SU-DHL-6 (cell line): ENCODE measurements around the gene DPH7.

Experiments used
- H2AFZ ChIP-seq: fragments of 200-600 bp; sonication (generic); 2 replicates; pipeline ENCODE4 v1.6.1; 2014; ENCODE audit warnings: low read depth, mild to moderate bottlenecking, moderate library complexity, mixed read lengths, antibody characterized with exemption, low read length; ENCODE audit not compliant: severe bottlenecking
- H3F3A ChIP-seq: fragments of 200-600 bp; shearing (Covaris generic); 2 replicates; pipeline ENCODE4 v1.6.0; 2016; ENCODE audit warnings: antibody characterized with exemption, mild to moderate bottlenecking; ENCODE audit not compliant: insufficient read depth
- H3K27ac ChIP-seq: fragments of 200-600 bp; sonication (generic); 2 replicates; pipeline ENCODE4 v1.5.1; 2016; ENCODE audit warnings: low read depth, mild to moderate bottlenecking, low read length, moderate library complexity, mixed read lengths
- H3K27me3 ChIP-seq: fragments of 200-600 bp; sonication (generic), shearing (Covaris generic); 2 replicates; pipeline ENCODE4 v1.6.0; 2014; ENCODE audit warnings: mild to moderate bottlenecking, low read length
- H3K36me3 ChIP-seq: fragments of 200-600 bp; sonication (generic); 2 replicates; pipeline ENCODE4 v1.6.1; 2014; ENCODE audit warnings: mild to moderate bottlenecking, low read length, mixed read lengths
- H3K4me2 ChIP-seq: fragments of 300-600, 200-600 bp; shearing (Covaris generic), sonication (generic); 2 replicates; pipeline ENCODE4 v1.6.0; 2014; ENCODE audit warnings: low read length, low read depth, mild to moderate bottlenecking; ENCODE audit not compliant: poor library complexity, severe bottlenecking
- H3K4me3 ChIP-seq: fragments of 200-600 bp; sonication (generic); 2 replicates; pipeline ENCODE4 v1.5.1; 2014; ENCODE audit warnings: antibody characterized with exemption, low read length, mild to moderate bottlenecking, mixed read lengths; ENCODE audit not compliant: insufficient read depth, poor library complexity, severe bottlenecking
- H3K79me2 ChIP-seq: fragments of 200-600 bp; sonication (generic); 2 replicates; pipeline ENCODE4 v1.6.1; 2014; ENCODE audit warnings: mild to moderate bottlenecking, low read length, moderate library complexity; ENCODE audit not compliant: insufficient read depth
- H3K9ac ChIP-seq: fragments of 200-600 bp; sonication (generic); 2 replicates; pipeline ENCODE4 v1.7.0; 2014; ENCODE audit warnings: mild to moderate bottlenecking, low read length
- H3K9me2 ChIP-seq: fragments of 200-600 bp; sonication (generic); replicated peaks from 2 replicates; pipeline ENCODE4 v1.6.1; 2014; ENCODE audit warnings: low read length; ENCODE audit not compliant: insufficient read depth
- H3K9me3 ChIP-seq: fragments of 200-600 bp; sonication (generic); 2 replicates; pipeline ENCODE4 v1.6.1; 2014; ENCODE audit warnings: low read length, mixed read lengths; ENCODE audit not compliant: insufficient read depth
- H4K20me1 ChIP-seq: fragments of 200-600 bp; sonication (generic); 2 replicates; pipeline ENCODE4 v1.6.1; 2014; ENCODE audit warnings: low read depth, mild to moderate bottlenecking, antibody characterized with exemption, low read length, moderate library complexity, mixed read lengths
- CTCF ChIP-seq: fragments of 200-600 bp; sonication (generic); IDR thresholded peaks from one replicate; pipeline ENCODE4 v1.5.1; 2017; ENCODE audit warnings: antibody characterized with exemption, mild to moderate bottlenecking, low read length, moderate library complexity; ENCODE audit not compliant: insufficient read depth, poor library complexity, severe bottlenecking
- EZH2phosphoT487 ChIP-seq: fragments of 200-600 bp; sonication (generic), shearing (Covaris generic); conservative IDR thresholded peaks from 2 replicates; pipeline ENCODE4 v1.6.1; 2018; ENCODE audit warnings: mild to moderate bottlenecking, antibody characterized with exemption, low read length, moderate library complexity, mixed read lengths

Gene DPH7

GRCh38 chr9:137586854-137587253 is 8.1 kb upstream of the DPH7 start:
- Histone ChIP-seq H3K4me3 (no peak overlapping the region), H3K27me3 (no peaks in the 10 kb centered on the region), H3K27ac (no peak overlapping the region), H2AFZ (no peak overlapping the region), H3K36me3 (no peaks in the 10 kb centered on the region), H3K4me2 (no peak overlapping the region), H3F3A (no peaks in the 10 kb centered on the region), H3K9me2 (no peaks in the 10 kb centered on the region), H3K79me2 (no peaks in the 10 kb centered on the region; the same call in 1 of the 2 replicates), H4K20me1 (0 out of 2 replicates have a peak, but pooled peaks cover 3% of the 10 kb centered on the region), H3K9me3 (no peaks in the 10 kb centered on the region), H3K9ac (no peak overlapping the region)
- no peak for TF ChIP-seq CTCF
- no peak for TF ChIP-seq EZH2phosphoT487

- Histone ChIP-seq H3F3A (no peaks in the 10 kb centered on the region), H3K36me3 (no peaks in the 10 kb centered on the region)
- TF ChIP-seq CTCF (no peak), EZH2phosphoT487 (no peak)
These were observed 5.2 kb upstream of the DPH7 start for GRCh38 chr9:137583957-137584356.

GRCh38 chr9:137583347-137583746 is 4.6 kb upstream of the DPH7 start:
- no peak for TF ChIP-seq CTCF
- no peak for TF ChIP-seq EZH2phosphoT487

More at GRCh38 chr9:137583957-137584356, 5.2 kb upstream of the DPH7 start:
- H3K9me3 ChIP-seq = no peaks in the 10 kb centered on the region
- H3K4me2 ChIP-seq = no peak overlapping the region
- no peak overlapping the region for H3K4me3 ChIP-seq
- no peaks in the 10 kb centered on the region for H3K79me2 ChIP-seq
- no peaks in the 10 kb centered on the region for H3K9me2 ChIP-seq
- H3K27me3 ChIP-seq = no peaks in the 10 kb centered on the region
- 0 out of 2 replicates have a peak, but pooled peaks cover 1% of the 10 kb centered on the region for H4K20me1 ChIP-seq
- no peak overlapping the region for H3K27ac ChIP-seq
- H2AFZ ChIP-seq = no peak overlapping the region
- H3K9ac ChIP-seq = no peak overlapping the region

More at GRCh38 chr9:137583347-137583746, 4.6 kb upstream of the DPH7 start:
- Histone ChIP-seq H4K20me1 (no peaks in the 10 kb centered on the region), H2AFZ (no peak overlapping the region), H3K27ac (no peak overlapping the region), H3K27me3 (no peaks in the 10 kb centered on the region), H3K9me2 (no peaks in the 10 kb centered on the region), H3K4me3 (no peak overlapping the region), H3K36me3 (no peaks in the 10 kb centered on the region), H3K9me3 (no peaks in the 10 kb centered on the region), H3K79me2 (peaks cover 3% of the 10 kb centered on the region; the same call in 1 of the 2 replicates), H3K4me2 (no peak overlapping the region), H3F3A (no peaks in the 10 kb centered on the region), H3K9ac (no peak overlapping the region)
